Measurements from ENCODE around the gene LCN6. TPM values are rescaled to one million over a fixed set of nuclear protein-coding genes. Genes with fewer than 3 reads are reported as not detected.
A peak's percentile ranks its signal among the peaks of the same experiment; 100 is the strongest.

The LCN6 gene
- total and polyA plus RNA-seq, 2 of the 4 experiments (the other 2 are of a cell fraction), result not detected

DNA sequence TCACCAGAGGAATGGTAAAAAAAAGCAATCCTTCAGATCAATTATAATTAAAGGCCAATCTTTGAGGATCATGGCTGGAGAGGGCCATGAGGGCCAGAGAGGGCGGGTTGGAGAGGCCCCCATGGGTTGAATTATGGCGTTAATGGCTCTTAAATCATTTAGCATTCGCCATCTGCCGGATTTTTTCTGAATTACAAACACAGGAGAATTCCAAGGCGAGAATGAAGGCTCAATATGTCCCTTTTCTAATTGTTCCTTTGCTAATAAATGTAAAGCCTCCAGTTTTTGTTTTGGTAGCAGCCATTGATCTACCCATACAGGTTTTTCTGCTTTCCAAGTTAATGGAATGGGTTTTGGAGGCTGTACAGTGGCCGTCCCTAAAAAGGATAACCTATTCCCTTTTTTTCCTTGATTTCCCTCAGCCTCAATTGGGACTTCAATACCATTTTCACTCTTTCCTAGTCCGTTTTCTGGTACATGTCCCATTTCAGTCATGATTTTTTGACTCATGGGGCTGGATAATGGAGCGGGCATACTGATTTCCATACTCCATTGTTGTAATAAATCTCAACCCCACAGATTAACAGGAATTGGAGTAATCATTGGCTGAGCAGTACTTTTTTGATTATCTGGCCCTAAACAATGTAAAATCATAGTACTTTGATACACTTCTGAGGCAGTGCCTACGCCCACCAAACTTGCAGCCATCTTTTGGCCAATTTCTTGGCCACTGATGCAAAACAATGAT, 36.1 kb upstream of the LCN6 start:
- no peak overlapping the region for H3K4me3 ChIP-seq (ENCODE audit: insufficient read depth, low read depth, low read length)
- H3K27ac ChIP-seq (ENCODE audit: insufficient read depth, low read length), result no peak overlapping the region
- H3K36me3 ChIP-seq (ENCODE audit: control insufficient read depth, insufficient read depth, low read length), result no peaks in the 10 kb centered on the region
- no peak overlapping the region for H3K9ac ChIP-seq (ENCODE audit: low read depth, low read length)
- no peak for TF ChIP-seq MAZ (IDR thresholded peaks at IDR 0.05; ENCODE audit: borderline replicate concordance, low read depth, low read length)
- no peak for TF ChIP-seq FOS (IDR thresholded peaks at IDR 0.05; ENCODE audit: low read depth, low read length)
- TF ChIP-seq RAD21 (IDR thresholded peaks at IDR 0.05; ENCODE audit: low read length), result no peak; the same call in 1 of the 2 replicates
- TF ChIP-seq SMC3 (IDR thresholded peaks at IDR 0.05; ENCODE audit: low read depth, low read length), result peak; percentile 28; the same call in 1 of the 2 replicates
- TF ChIP-seq, protein P1, sequence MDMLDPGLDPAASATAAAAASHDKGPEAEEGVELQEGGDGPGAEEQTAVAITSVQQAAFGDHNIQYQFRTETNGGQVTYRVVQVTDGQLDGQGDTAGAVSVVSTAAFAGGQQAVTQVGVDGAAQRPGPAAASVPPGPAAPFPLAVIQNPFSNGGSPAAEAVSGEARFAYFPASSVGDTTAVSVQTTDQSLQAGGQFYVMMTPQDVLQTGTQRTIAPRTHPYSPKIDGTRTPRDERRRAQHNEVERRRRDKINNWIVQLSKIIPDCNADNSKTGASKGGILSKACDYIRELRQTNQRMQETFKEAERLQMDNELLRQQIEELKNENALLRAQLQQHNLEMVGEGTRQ (IDR thresholded peaks at IDR 0.05; ENCODE audit: low read depth, low read length), result no peak
- no peak for TF ChIP-seq RCOR1 (IDR thresholded peaks at IDR 0.05; ENCODE audit: insufficient replicate concordance, low read length)
- TF ChIP-seq, protein P2, sequence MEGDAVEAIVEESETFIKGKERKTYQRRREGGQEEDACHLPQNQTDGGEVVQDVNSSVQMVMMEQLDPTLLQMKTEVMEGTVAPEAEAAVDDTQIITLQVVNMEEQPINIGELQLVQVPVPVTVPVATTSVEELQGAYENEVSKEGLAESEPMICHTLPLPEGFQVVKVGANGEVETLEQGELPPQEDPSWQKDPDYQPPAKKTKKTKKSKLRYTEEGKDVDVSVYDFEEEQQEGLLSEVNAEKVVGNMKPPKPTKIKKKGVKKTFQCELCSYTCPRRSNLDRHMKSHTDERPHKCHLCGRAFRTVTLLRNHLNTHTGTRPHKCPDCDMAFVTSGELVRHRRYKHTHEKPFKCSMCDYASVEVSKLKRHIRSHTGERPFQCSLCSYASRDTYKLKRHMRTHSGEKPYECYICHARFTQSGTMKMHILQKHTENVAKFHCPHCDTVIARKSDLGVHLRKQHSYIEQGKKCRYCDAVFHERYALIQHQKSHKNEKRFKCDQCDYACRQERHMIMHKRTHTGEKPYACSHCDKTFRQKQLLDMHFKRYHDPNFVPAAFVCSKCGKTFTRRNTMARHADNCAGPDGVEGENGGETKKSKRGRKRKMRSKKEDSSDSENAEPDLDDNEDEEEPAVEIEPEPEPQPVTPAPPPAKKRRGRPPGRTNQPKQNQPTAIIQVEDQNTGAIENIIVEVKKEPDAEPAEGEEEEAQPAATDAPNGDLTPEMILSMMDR (conservative IDR thresholded peaks at IDR 0.05; ENCODE audit: low read depth, low read length), result peak; percentile 32
- TF ChIP-seq RFX5 (IDR thresholded peaks at IDR 0.05; ENCODE audit: low read depth, low read length), result no peak
- TF ChIP-seq CHD1 (IDR thresholded peaks at IDR 0.05; ENCODE audit: low read depth, low read length), result no peak
- in situ Hi-C loops (cut with MboI; ENCODE audit: low sequenced_read_pairs) (loop anchor here (10.0 kb wide), 1 partner anchor 250 kb away; the partner anchor contains the start of gene FUT7), intact Hi-C loops (cut with micrococcal nuclease) (no loop called here), dilution Hi-C loops (cut with HindIII; ENCODE audit: low sequenced_read_pairs, unreplicated experiment) (no loop called here)
- no peaks in the 10 kb centered on the region for H4K20me1 ChIP-seq (ENCODE audit: insufficient read depth, low read length)
- no peak overlapping the region for H4K91ac ChIP-seq (ENCODE audit: insufficient read depth, low read depth, low read length)
- H3K23ac ChIP-seq (ENCODE audit: low read depth, low read length), result no peak overlapping the region
- H2BK120ac ChIP-seq (ENCODE audit: low read depth, low read length), result no peak overlapping the region
- H3K18ac ChIP-seq (ENCODE audit: low read depth, low read length), result no peak overlapping the region
- H3K79me1 ChIP-seq (ENCODE audit: low read depth in 1 of 2, low read length in 2 of 2), result no peaks in the 10 kb centered on the region
- H3K9me3 ChIP-seq (ENCODE audit: control insufficient read depth, insufficient read depth, low read length), result no peaks in the 10 kb centered on the region
- no peak overlapping the region for H4K5ac ChIP-seq (ENCODE audit: low read depth, low read length)
- no peak overlapping the region for H3K14ac ChIP-seq (replicated peaks; ENCODE audit: low read depth, low read length)
- H2AK9ac ChIP-seq (replicated peaks; ENCODE audit: low read depth, low read length, poor library complexity), result no peak overlapping the region
- DNase-seq (no peak), ATAC-seq (ENCODE audit: low read depth) (no peak)
- H2AFZ ChIP-seq (replicated peaks; ENCODE audit: low read length, poor library complexity), result no peak overlapping the region
- no peak overlapping the region for H3K4ac ChIP-seq (ENCODE audit: low read depth, low read length)
- H3K4me2 ChIP-seq (ENCODE audit: low read depth, low read length), result no peak overlapping the region
- peaks cover 26% of the 10 kb centered on the region for H3K27me3 ChIP-seq (ENCODE audit: control insufficient read depth, insufficient read depth, low read length)
- H2BK20ac ChIP-seq (ENCODE audit: low read depth, low read length), result no peak overlapping the region
- H2BK5ac ChIP-seq (ENCODE audit: low read depth, low read length, poor library complexity, severe bottlenecking), result no peak overlapping the region
- BruUV-seq (replicated peaks), result no TSS peak
- 8% methylated on average over 2 of the region's 9 CpGs; no CpG with 5 or more reads in 1 of the 2 experiments for WGBS, 2 experiments (ENCODE audit: extremely low coverage in 2 of 2, insufficient read length in 1 of 2)
- H4K8ac ChIP-seq (ENCODE audit: low read depth in 2 of 2, low read length in 2 of 2), result no peak overlapping the region
- H3K4me1 ChIP-seq (ENCODE audit: control insufficient read depth, insufficient read depth, low read length), result no peaks in the 10 kb centered on the region
- ChIA-PET CTCF (no interaction called here), POLR2A (ENCODE audit: unreplicated experiment) (no interaction called here)
- no peak overlapping the region for H3K56ac ChIP-seq (ENCODE audit: extremely low read depth, insufficient read depth, low read length)
- H3K9me1 ChIP-seq (ENCODE audit: insufficient read depth, low read length), result no peaks in the 10 kb centered on the region
- H2AK5ac ChIP-seq (ENCODE audit: low read depth, low read length), result no peak overlapping the region
- H2BK15ac ChIP-seq (ENCODE audit: low read depth, low read length), result no peak overlapping the region

Measured in IMR-90 (cell line).